Neural progenitor cell (in vitro differentiated cells): ENCODE measurements around the gene PHRF1. TPM values are rescaled to one million over a fixed set of nuclear protein-coding genes. Genes with fewer than 3 reads are reported as not detected.
A peak's percentile ranks its signal among the peaks of the same experiment; 100 is the strongest.

Experiments
- DNase-seq: peaks from one replicate; pipeline ENCODE4 v3.0.0-alpha.2; 2016; ENCODE audit warnings: low spot score
- H2AFZ ChIP-seq: fragments of 200-600 bp; sonication (generic); replicated peaks from 2 replicates; pipeline ENCODE4 v1.6.1; 2016; ENCODE audit warnings: antibody characterized with exemption
- H3F3A ChIP-seq: fragments of 200-600 bp; sonication (generic); 2 replicates; pipeline ENCODE4 v1.6.1; 2016; ENCODE audit warnings: antibody characterized with exemption, low read depth
- H3K27ac ChIP-seq: fragments of 200-600 bp; sonication (generic); 2 replicates; pipeline ENCODE4 v1.5.1; 2016; ENCODE audit warnings: mild to moderate bottlenecking
- H3K27me3 ChIP-seq: fragments of 200-600 bp; sonication (generic); 2 replicates; pipeline ENCODE4 v1.6.1; 2016; ENCODE audit warnings: mild to moderate bottlenecking, moderate library complexity
- H3K36me3 ChIP-seq: fragments of 200-600 bp; sonication (generic); 2 replicates; pipeline ENCODE4 v1.5.1; 2016
- H3K4me1 ChIP-seq: fragments of 200-600 bp; sonication (generic); 2 replicates; pipeline ENCODE4 v1.6.1; 2016; ENCODE audit warnings: mixed run types
- H3K4me2 ChIP-seq: fragments of 200-600 bp; sonication (generic); 2 replicates; pipeline ENCODE4 v1.6.1; 2016
- H3K4me3 ChIP-seq: fragments of 200-600 bp; sonication (generic); 2 replicates; pipeline ENCODE4 v1.5.1; 2016
- H3K79me2 ChIP-seq: fragments of 200-600 bp; sonication (generic); 2 replicates; pipeline ENCODE4 v1.6.1; 2016; ENCODE audit warnings: low read depth
- H3K9ac ChIP-seq: fragments of 200-600 bp; sonication (generic); 2 replicates; pipeline ENCODE4 v1.6.1; 2016
- H3K9me3 ChIP-seq: fragments of 200-600 bp; sonication (generic); 2 replicates; pipeline ENCODE4 v1.5.1; 2016; ENCODE audit warnings: low read depth
- H4K20me1 ChIP-seq: fragments of 200-600 bp; sonication (generic); 2 replicates; pipeline ENCODE4 v1.6.1; 2016; ENCODE audit warnings: low read depth
- H3K27ac Mint-ChIP-seq: 3 replicates; pipeline ENCODE4 v1.8.0; 2021; ENCODE audit warnings: mixed read lengths
- H3K27me3 Mint-ChIP-seq: 2 replicates; pipeline ENCODE4 v1.8.0; 2022; ENCODE audit warnings: low read depth, mild to moderate bottlenecking, inconsistent platforms, moderate library complexity, mixed read lengths; ENCODE audit not compliant: insufficient read depth
- H3K36me3 Mint-ChIP-seq: 3 replicates; pipeline ENCODE4 v1.8.0; 2021; ENCODE audit warnings: mixed read lengths
- H3K4me1 Mint-ChIP-seq: 3 replicates; pipeline ENCODE4 v1.8.0; 2021; ENCODE audit warnings: mixed read lengths
- H3K4me3 Mint-ChIP-seq: 3 replicates; pipeline ENCODE4 v1.8.0; 2021; ENCODE audit warnings: mild to moderate bottlenecking, moderate library complexity, mixed read lengths
- H3K9me3 Mint-ChIP-seq: 3 replicates; pipeline ENCODE4 v1.8.0; 2020; ENCODE audit warnings: mixed read lengths
- CTCF ChIP-seq: fragments of 200-600 bp; sonication (generic); IDR thresholded peaks from 2 replicates; pipeline ENCODE4 v1.5.1; 2017; ENCODE audit warnings: antibody characterized with exemption, mild to moderate bottlenecking
- EZH2 ChIP-seq: fragments of 200-600 bp; sonication (generic); IDR thresholded peaks from 2 replicates; pipeline ENCODE4 v1.6.1; 2017; ENCODE audit warnings: antibody characterized with exemption, mild to moderate bottlenecking, moderate library complexity
- EZH2phosphoT487 ChIP-seq: fragments of 200-600 bp; sonication (generic); IDR thresholded peaks from 2 replicates; pipeline ENCODE4 v1.6.1; 2017; ENCODE audit warnings: antibody characterized with exemption
- total RNA-seq: library from RNA; depleted of rRNA; stranded (reverse); fragments of >200 nt; gene quantifications from 2 replicates; pipeline ENCODE4 v1.2.3, GENCODE V29; 2015; ENCODE audit warnings: low replicate concordance

PHRF1 gene
- total RNA-seq, 1 donor from 2014 or later = 9.8 TPM

- Histone ChIP-seq H3K9ac (no peak within 1 kb of the TSS), H3K4me1 (no peaks in the 10 kb centered on the region), H3K4me2 (no peak within 1 kb of the TSS), H3K9me3 (no peaks in the 10 kb centered on the region), H3K27me3 (peaks cover 30% of the 10 kb centered on the region), H2AFZ (no peak within 1 kb of the TSS), H3K4me3 (no peak within 1 kb of the TSS), H3K79me2 (no peaks in the 10 kb centered on the region), H4K20me1 (peaks cover 14% of the 10 kb centered on the region), H3F3A (peaks cover 6% of the 10 kb centered on the region), H3K36me3 (no peaks in the 10 kb centered on the region), H3K27ac (no peak within 1 kb of the TSS)
- Mint-ChIP-seq H3K4me3 (no peak within 1 kb of the TSS), H3K27me3 (peaks cover 9% of the 10 kb centered on the region), H3K27ac (no peak within 1 kb of the TSS), H3K36me3 (peaks cover 10% of the 10 kb centered on the region), H3K9me3 (peaks cover 11% of the 10 kb centered on the region), H3K4me1 (peaks cover 12% of the 10 kb centered on the region)
- no peak for DNase-seq
- TF ChIP-seq EZH2phosphoT487 = no peak
- TF ChIP-seq EZH2 = no peak
- no peak for TF ChIP-seq CTCF
These were observed 48.7 kb downstream of the PHRF1 start, which contains the start of gene CDHR5 for GRCh38 chr11:624705-625635. TSS of gene CDHR5 (minus strand) at chr11:624955. CDS start at chr11:624902, 53 bp downstream.

GRCh38 chr11:625636-626268 is 49.5 kb downstream of the PHRF1 start:
- H3K36me3 ChIP-seq = no peaks in the 10 kb centered on the region
- no peak overlapping the region for H3K4me3 Mint-ChIP-seq
- H3K27ac Mint-ChIP-seq = no peak overlapping the region
- no peak overlapping the region for H3K4me2 ChIP-seq
- peaks cover 12% of the 10 kb centered on the region for H3K4me1 Mint-ChIP-seq
- H3K36me3 Mint-ChIP-seq = peaks cover 10% of the 10 kb centered on the region
- no peaks in the 10 kb centered on the region for H3K4me1 ChIP-seq
- no peak for TF ChIP-seq EZH2phosphoT487
- no peak overlapping the region for H3K4me3 ChIP-seq
- peaks cover 11% of the 10 kb centered on the region for H3K9me3 Mint-ChIP-seq
- peaks cover 9% of the 10 kb centered on the region for H3K27me3 Mint-ChIP-seq
- no peak overlapping the region for H3K9ac ChIP-seq
- no peak overlapping the region for H2AFZ ChIP-seq
- H4K20me1 ChIP-seq = peaks cover 14% of the 10 kb centered on the region
- no peaks in the 10 kb centered on the region for H3K79me2 ChIP-seq
- no peaks in the 10 kb centered on the region for H3K9me3 ChIP-seq
- no peak overlapping the region for H3K27ac ChIP-seq
- peaks cover 30% of the 10 kb centered on the region for H3K27me3 ChIP-seq
- DNase-seq = no peak
- peaks cover 6% of the 10 kb centered on the region for H3F3A ChIP-seq

- Mint-ChIP-seq H3K36me3 (peaks cover 10% of the 10 kb centered on the region), H3K4me3 (no peak within 1 kb of the TSS), H3K27ac (no peak within 1 kb of the TSS), H3K4me1 (peaks cover 12% of the 10 kb centered on the region), H3K9me3 (peaks cover 11% of the 10 kb centered on the region), H3K27me3 (peaks cover 9% of the 10 kb centered on the region)
- H3K27me3 ChIP-seq = peaks cover 30% of the 10 kb centered on the region
- no peak within 1 kb of the TSS for H2AFZ ChIP-seq
- no peaks in the 10 kb centered on the region for H3K4me1 ChIP-seq
- H3K36me3 ChIP-seq = no peaks in the 10 kb centered on the region
- H3K4me3 ChIP-seq = no peak within 1 kb of the TSS
- peaks cover 14% of the 10 kb centered on the region for H4K20me1 ChIP-seq
- peak within 1 kb of the TSS; percentile 60 for H3K4me2 ChIP-seq
- no peaks in the 10 kb centered on the region for H3K79me2 ChIP-seq
- no peaks in the 10 kb centered on the region for H3K9me3 ChIP-seq
- peak; percentile 36 for DNase-seq
- TF ChIP-seq EZH2 = peak; percentile 48
- TF ChIP-seq CTCF = no peak
- H3K9ac ChIP-seq = no peak within 1 kb of the TSS
- no peak within 1 kb of the TSS for H3K27ac ChIP-seq
- H3F3A ChIP-seq = peaks cover 6% of the 10 kb centered on the region
These were observed 50.4 kb downstream of the PHRF1 start, which contains the start of gene SCT for GRCh38 chr11:626475-627307. TSS of gene SCT (minus strand) at chr11:627181. CDS start at chr11:627143, 38 bp downstream.
